ENCODE results near the gene GLIS1. TPM values are rescaled to one million over a fixed set of nuclear protein-coding genes. Genes with fewer than 3 reads are reported as not detected.

Gene GLIS1
- total RNA-seq, 1 donor: 2.9 TPM

GRCh38 chr1:53461323-53462044, 277.5 kb downstream of the GLIS1 start:
- no peak overlapping the region for H3K27ac ChIP-seq (ENCODE audit: low read depth, low read length)
- H2AFZ ChIP-seq (ENCODE audit: low read length): no peak overlapping the region
- peaks cover 13% of the 10 kb centered on the region for H3K27me3 ChIP-seq (ENCODE audit: insufficient read depth, low read length)
- H3K4me3 ChIP-seq (ENCODE audit: insufficient read depth, low read length): no peak overlapping the region
- no peaks in the 10 kb centered on the region for H3K79me2 ChIP-seq (ENCODE audit: insufficient read depth, low read length)
- no peak overlapping the region for H3K4me2 ChIP-seq (ENCODE audit: insufficient read depth, low read length)
- H3K4me1 ChIP-seq (ENCODE audit: insufficient read depth, low read length): no peaks in the 10 kb centered on the region
- H4K20me1 ChIP-seq (ENCODE audit: insufficient read depth, low read length): no peaks in the 10 kb centered on the region
- no peaks in the 10 kb centered on the region for H3K9me3 ChIP-seq (ENCODE audit: low read depth, low read length)
- DNase-seq (ENCODE audit: insufficient read length, low spot score, missing footprints): peak; percentile 50
- no peak for TF ChIP-seq CTCF (IDR thresholded peaks at IDR 0.05; ENCODE audit: extremely low read depth, low read depth, low read length)
- H3K36me3 ChIP-seq (ENCODE audit: insufficient read depth, low read length): no peaks in the 10 kb centered on the region

GRCh38 chr1:53460666-53461322, 278.2 kb downstream of the GLIS1 start:
- Histone ChIP-seq H3K27ac (ENCODE audit: low read depth, low read length) (no peak overlapping the region), H2AFZ (ENCODE audit: low read length) (no peak overlapping the region), H3K36me3 (ENCODE audit: insufficient read depth, low read length) (no peaks in the 10 kb centered on the region), H3K4me1 (ENCODE audit: insufficient read depth, low read length) (no peaks in the 10 kb centered on the region), H3K9me3 (ENCODE audit: low read depth, low read length) (no peaks in the 10 kb centered on the region), H3K4me2 (ENCODE audit: insufficient read depth, low read length) (no peak overlapping the region), H3K27me3 (ENCODE audit: insufficient read depth, low read length) (peaks cover 13% of the 10 kb centered on the region), H3K79me2 (ENCODE audit: insufficient read depth, low read length) (no peaks in the 10 kb centered on the region), H4K20me1 (ENCODE audit: insufficient read depth, low read length) (no peaks in the 10 kb centered on the region), H3K4me3 (ENCODE audit: insufficient read depth, low read length) (no peak overlapping the region)
- DNase-seq (ENCODE audit: insufficient read length, low spot score, missing footprints): no peak
- TF ChIP-seq CTCF (IDR thresholded peaks at IDR 0.05; ENCODE audit: extremely low read depth, low read depth, low read length): no peak

- no peak for DNase-seq (ENCODE audit: insufficient read length, low spot score, missing footprints)
- Histone ChIP-seq H3K4me1 (ENCODE audit: insufficient read depth, low read length) (no peaks in the 10 kb centered on the region), H2AFZ (ENCODE audit: low read length) (no peak overlapping the region)
Measured at GRCh38 chr1:53460211-53460634, 278.7 kb downstream of the GLIS1 start.

More at GRCh38 chr1:53460211-53460634, 278.7 kb downstream of the GLIS1 start:
- no peaks in the 10 kb centered on the region for H3K9me3 ChIP-seq (ENCODE audit: low read depth, low read length)
- no peaks in the 10 kb centered on the region for H4K20me1 ChIP-seq (ENCODE audit: insufficient read depth, low read length)
- no peak for TF ChIP-seq CTCF (IDR thresholded peaks at IDR 0.05; ENCODE audit: extremely low read depth, low read depth, low read length)
- no peak overlapping the region for H3K4me2 ChIP-seq (ENCODE audit: insufficient read depth, low read length)
- no peaks in the 10 kb centered on the region for H3K36me3 ChIP-seq (ENCODE audit: insufficient read depth, low read length)
- H3K79me2 ChIP-seq (ENCODE audit: insufficient read depth, low read length): no peaks in the 10 kb centered on the region
- no peak overlapping the region for H3K4me3 ChIP-seq (ENCODE audit: insufficient read depth, low read length)
- no peak overlapping the region for H3K27ac ChIP-seq (ENCODE audit: low read depth, low read length)
- peaks cover 13% of the 10 kb centered on the region for H3K27me3 ChIP-seq (ENCODE audit: insufficient read depth, low read length)

Measured in osteoblast (primary cell).